ENCODE data around the gene ZNF19.
A peak's percentile ranks its signal among the peaks of the same experiment; 100 is the strongest.
"Not testable (repeated sequence)": the region's sequence is repeated elsewhere in the genome, so short reads cannot be mapped to it uniquely, and the experiment has no call there.

The ZNF19 gene

GRCh38 chr16:71489122-71489521 lies at the start of gene ZNF19:
Gene ZNF19, minus strand, starts transcription at chr16:71489324. Its CDS starts 7,210 bp downstream, at chr16:71482114.
- no peak for FAIRE-seq
- no peak for DNase-seq (ENCODE audit: insufficient read length, low spot score)

GRCh38 chr16:71537643-71538042 lies 48.5 kb upstream of the ZNF19 start:
- DNase-seq (ENCODE audit: insufficient read length, low spot score) (peak; percentile 68), FAIRE-seq (peak; percentile 98)

GRCh38 chr16:71536752-71537499 lies 47.8 kb upstream of the ZNF19 start:
- peak; percentile 87 for FAIRE-seq
- no peak for DNase-seq (ENCODE audit: insufficient read length, low spot score)

GRCh38 chr16:71532366-71532765 lies 43.2 kb upstream of the ZNF19 start:
- FAIRE-seq (no peak), DNase-seq (ENCODE audit: insufficient read length, low spot score) (no peak)

GRCh38 chr16:71528863-71529262 lies 39.7 kb upstream of the ZNF19 start:
- DNase-seq (ENCODE audit: insufficient read length, low spot score) = no peak
- no peak for FAIRE-seq

GRCh38 chr16:71528257-71528656 lies 39.1 kb upstream of the ZNF19 start:
- FAIRE-seq (no peak), DNase-seq (ENCODE audit: insufficient read length, low spot score) (no peak)

- peak; percentile 83 for DNase-seq (ENCODE audit: insufficient read length, low spot score)
- FAIRE-seq = peak; percentile 99
Observed at GRCh38 chr16:71526111-71526631, 37.0 kb upstream of the ZNF19 start, which contains the start of gene CHST4. Gene CHST4, plus strand, starts transcription at chr16:71526426. Its CDS starts 10,252 bp downstream, at chr16:71536678.

GRCh38 chr16:71524566-71525553 lies 35.7 kb upstream of the ZNF19 start:
- DNase-seq (ENCODE audit: insufficient read length, low spot score) (no peak), FAIRE-seq (peak; percentile 60)

GRCh38 chr16:71520550-71520949 lies 31.4 kb upstream of the ZNF19 start:
- peak; percentile 85 for FAIRE-seq
- peak; percentile 29 for DNase-seq (ENCODE audit: insufficient read length, low spot score)

- peak; percentile 28 for FAIRE-seq
- no peak for DNase-seq (ENCODE audit: insufficient read length, low spot score)
Observed at GRCh38 chr16:71515026-71515425, 25.9 kb upstream of the ZNF19 start.

GRCh38 chr16:71514476-71514875 lies 25.4 kb upstream of the ZNF19 start:
- DNase-seq (ENCODE audit: insufficient read length, low spot score) = no peak
- no peak for FAIRE-seq

- FAIRE-seq = no peak
- no peak for DNase-seq (ENCODE audit: insufficient read length, low spot score)
Observed at GRCh38 chr16:71513302-71513701, 24.2 kb upstream of the ZNF19 start.

GRCh38 chr16:71507061-71507460 lies 17.9 kb upstream of the ZNF19 start:
- no peak for DNase-seq (ENCODE audit: insufficient read length, low spot score)
- FAIRE-seq = no peak

- DNase-seq (ENCODE audit: insufficient read length, low spot score) = no peak
Observed at GRCh38 chr16:71504901-71505300, 15.8 kb upstream of the ZNF19 start.

GRCh38 chr16:71504051-71504450 lies 14.9 kb upstream of the ZNF19 start:
- not testable (repeated sequence) for FAIRE-seq; DNase-seq (ENCODE audit: insufficient read length, low spot score)

More at GRCh38 chr16:71504901-71505300, 15.8 kb upstream of the ZNF19 start:
- peak; percentile 26 for FAIRE-seq

- no peak for DNase-seq (ENCODE audit: insufficient read length, low spot score)
- FAIRE-seq = no peak
Observed at GRCh38 chr16:71501547-71501946, 12.4 kb upstream of the ZNF19 start.

- DNase-seq (ENCODE audit: insufficient read length, low spot score) (no peak), FAIRE-seq (peak; percentile 58)
Observed at GRCh38 chr16:71500964-71501363, 11.8 kb upstream of the ZNF19 start.

- peak; percentile 83 for DNase-seq (ENCODE audit: insufficient read length, low spot score)
- FAIRE-seq = peak; percentile 62
Observed at GRCh38 chr16:71499775-71500364, 10.7 kb upstream of the ZNF19 start.

- FAIRE-seq = no peak
- no peak for DNase-seq (ENCODE audit: insufficient read length, low spot score)
Observed at GRCh38 chr16:71498031-71498430, 8.9 kb upstream of the ZNF19 start.

- FAIRE-seq (peak; percentile 46), DNase-seq (ENCODE audit: insufficient read length, low spot score) (no peak)
Observed at GRCh38 chr16:71493213-71493612, 4.1 kb upstream of the ZNF19 start.

GRCh38 chr16:71492786-71493185 lies 3.7 kb upstream of the ZNF19 start:
- DNase-seq (ENCODE audit: insufficient read length, low spot score) (no peak), FAIRE-seq (no peak)

Measured in HTR-8/SVneo (cell line).